HG03354 (cell line): ENCODE results near the gene STX1B.
"Not testable (repeated sequence)": the region's sequence is repeated elsewhere in the genome, so short reads cannot be mapped to it uniquely, and the experiment has no call there.

ENCODE experiments used
- ATAC-seq: cut with Tn5 transposase; IDR thresholded peaks from one replicate; pipeline ENCODE4 v1.9.1; 2021; ENCODE audit warnings: mild to moderate bottlenecking; ENCODE audit not compliant: unreplicated experiment, poor library complexity, severe bottlenecking

STX1B gene

GRCh38 chr16:31017756-31018155 is 7.3 kb upstream of the STX1B start:
- ATAC-seq, result not testable (repeated sequence)

DNA sequence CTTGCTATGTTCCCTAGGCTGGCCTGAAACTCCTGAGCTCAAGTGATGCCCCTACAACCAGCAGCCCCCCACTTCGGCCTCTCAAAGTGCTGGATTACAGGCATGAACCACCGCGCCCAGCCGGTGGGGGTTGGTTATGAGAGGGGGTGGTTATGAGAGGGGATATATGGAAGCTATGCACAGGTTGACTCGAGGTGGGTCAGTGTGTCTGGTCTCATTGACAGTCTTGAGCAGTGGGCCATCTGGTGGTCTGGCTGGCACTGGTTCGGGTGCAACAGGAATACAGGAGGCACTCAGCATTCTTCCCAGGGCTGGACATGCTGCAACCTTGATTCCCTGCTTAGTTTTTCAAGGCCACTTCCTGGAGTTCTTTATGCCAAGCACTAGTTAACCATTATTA is 5.6 kb upstream of the STX1B start:
- no peak for ATAC-seq

- ATAC-seq, result not testable (repeated sequence)
Observed at GRCh38 chr16:31013292-31013691, 2.9 kb upstream of the STX1B start.

- ATAC-seq, result not testable (repeated sequence)
Observed at GRCh38 chr16:31011815-31012214, 1.4 kb upstream of the STX1B start.

- ATAC-seq, result no peak
Observed at GRCh38 chr16:31009894-31010584, 399 bp downstream of the STX1B start.

GRCh38 chr16:31009120-31009519 is 1.3 kb downstream of the STX1B start:
- no peak for ATAC-seq

- no peak for ATAC-seq
Observed at GRCh38 chr16:31008551-31008950, 1.9 kb downstream of the STX1B start.

GRCh38 chr16:31008149-31008548 is 2.3 kb downstream of the STX1B start:
- no peak for ATAC-seq

DNA sequence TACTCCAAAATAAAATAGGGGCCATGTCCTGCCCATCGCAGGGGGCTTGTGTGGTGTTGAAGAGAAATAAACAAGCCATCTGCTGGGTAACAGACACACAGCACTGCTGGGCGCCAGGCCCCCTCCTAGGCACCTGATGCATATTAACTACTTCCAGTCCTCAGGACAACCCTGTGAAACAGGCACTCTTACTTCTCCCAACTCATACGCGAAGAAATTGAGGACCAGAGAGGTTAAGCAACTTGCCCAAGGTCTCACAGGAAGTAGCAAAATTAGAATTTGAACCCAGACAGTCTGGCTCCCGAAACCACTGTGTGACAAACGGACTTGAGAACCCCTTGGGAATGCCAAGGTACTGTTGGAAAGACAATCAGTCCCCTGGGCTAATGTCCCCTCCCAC is 2.8 kb downstream of the STX1B start:
- no peak for ATAC-seq

GRCh38 chr16:31006589-31006988 is 3.8 kb downstream of the STX1B start:
- ATAC-seq, result no peak

DNA sequence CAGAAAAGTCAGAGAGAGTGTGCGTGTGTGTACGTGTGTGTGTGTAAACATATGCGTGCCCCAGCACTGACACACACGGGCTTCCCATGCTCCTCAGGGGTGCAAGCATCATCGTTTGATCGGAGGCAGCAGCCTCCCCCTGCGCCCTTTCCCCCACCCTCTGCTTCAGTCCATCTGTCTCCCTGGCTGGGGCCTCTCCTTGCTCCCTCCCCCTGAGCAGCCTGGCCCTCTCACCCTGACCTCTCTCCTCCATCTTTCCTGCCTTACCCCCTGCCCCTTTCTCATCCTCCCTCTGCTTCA is 4.4 kb downstream of the STX1B start:
- ATAC-seq, result no peak

GRCh38 chr16:31005350-31006085 is 4.9 kb downstream of the STX1B start:
- no peak for ATAC-seq

GRCh38 chr16:31004658-31005057 is 5.8 kb downstream of the STX1B start:
- ATAC-seq, result no peak

- ATAC-seq, result no peak
Observed at GRCh38 chr16:31003744-31004143, 6.7 kb downstream of the STX1B start.

- ATAC-seq, result no peak
Observed at GRCh38 chr16:31002862-31003341, 7.5 kb downstream of the STX1B start.

- no peak for ATAC-seq
Observed at GRCh38 chr16:31002250-31002700, 8.2 kb downstream of the STX1B start.

GRCh38 chr16:31001507-31002249 is 8.8 kb downstream of the STX1B start:
- no peak for ATAC-seq

- no peak for ATAC-seq
Observed at GRCh38 chr16:31000671-31001382, 9.6 kb downstream of the STX1B start.

DNA sequence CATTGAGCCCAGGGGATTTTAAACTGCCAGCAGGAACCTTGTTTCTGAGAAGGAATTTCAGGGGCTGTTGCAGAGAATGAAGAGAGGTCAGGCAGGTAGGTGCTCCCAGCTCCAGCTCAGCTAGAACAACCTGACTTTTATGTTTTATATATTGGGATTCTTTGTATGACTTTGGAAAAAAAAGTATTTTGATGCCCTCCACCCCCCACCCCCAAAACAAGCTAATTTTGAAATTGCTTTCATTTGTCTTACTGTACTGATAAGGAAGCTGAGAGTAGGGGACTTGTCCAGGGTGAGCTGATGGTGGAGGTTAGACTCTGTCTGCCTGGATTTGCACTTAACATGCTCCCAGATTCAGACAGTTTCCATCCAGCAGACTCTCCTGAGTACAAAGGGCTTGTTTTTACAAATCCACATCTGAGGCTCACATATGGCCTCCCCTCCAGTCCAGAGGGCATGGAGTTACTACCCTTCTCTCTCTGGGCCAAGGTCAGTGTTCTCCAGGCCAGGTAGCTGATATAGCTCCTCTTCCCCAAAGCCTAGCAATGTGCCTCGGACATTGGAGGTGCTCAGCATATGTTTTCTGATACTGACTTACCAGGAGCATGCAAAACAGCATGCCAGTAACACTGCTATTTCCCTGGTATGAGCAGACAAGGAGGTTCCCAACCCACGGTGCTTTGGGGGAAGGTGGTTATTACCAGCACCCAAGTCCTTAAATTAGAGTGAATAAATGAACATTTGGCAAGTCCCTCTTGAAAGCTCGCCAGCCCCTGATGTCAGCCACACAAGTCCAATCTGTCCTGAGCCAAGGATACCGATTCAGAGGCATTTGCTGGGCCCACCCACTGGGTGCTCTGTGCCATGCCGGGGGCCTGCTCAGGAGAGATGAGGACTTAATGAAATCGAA is 11.3 kb downstream of the STX1B start:
- no peak for ATAC-seq
